ENCODE measurements around the gene PRUNE2.
"Not testable (repeated sequence)": the region's sequence is repeated elsewhere in the genome, so short reads cannot be mapped to it uniquely, and the experiment has no call there.

The PRUNE2 gene

DNA sequence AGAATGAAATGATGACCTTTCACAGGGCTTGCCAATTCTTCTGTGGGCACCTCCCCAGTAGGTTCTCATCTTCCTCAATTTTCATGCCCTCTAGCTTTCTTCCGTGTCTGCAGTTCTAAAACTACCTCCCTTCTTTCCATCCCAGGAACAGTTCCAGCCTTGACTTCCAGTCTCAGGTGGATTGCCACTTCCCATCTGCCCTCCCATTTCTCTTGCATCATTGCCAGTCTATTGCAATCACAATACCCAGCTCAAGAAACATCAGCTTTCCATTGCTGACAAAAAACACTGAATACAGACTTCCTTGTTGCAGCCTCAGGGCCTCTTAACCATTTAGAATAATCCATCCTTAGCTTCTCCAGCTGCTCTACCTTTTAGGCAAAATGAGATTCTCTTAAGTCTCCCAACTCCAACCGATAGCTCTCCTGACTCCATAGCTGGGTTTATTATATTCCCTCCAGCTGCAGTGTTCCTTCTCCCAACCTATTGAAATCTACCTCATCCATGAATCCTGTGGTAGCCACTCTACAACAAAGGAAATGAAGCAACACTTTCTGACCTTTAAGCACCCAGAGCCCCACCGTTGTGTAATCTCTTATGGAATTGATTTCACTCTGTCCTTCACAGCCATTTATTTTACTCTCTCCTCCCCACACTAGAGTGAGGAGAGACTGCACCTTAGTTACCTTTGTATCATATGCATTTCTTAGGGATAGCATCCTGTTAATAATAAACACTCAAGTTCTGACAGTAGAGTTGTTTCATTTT lies 217.3 kb downstream of the PRUNE2 start:
- Mint-ChIP-seq H3K27me3 (ENCODE audit: low read depth) (peaks cover 22% of the 10 kb centered on the region), H3K4me1 (ENCODE audit: low read depth) (peaks cover 11% of the 10 kb centered on the region), H3K36me3 (ENCODE audit: low read depth) (no peaks in the 10 kb centered on the region), H3K27ac (no peak overlapping the region), H3K4me3 (no peak overlapping the region), H3K9me3 (no peaks in the 10 kb centered on the region)

DNA sequence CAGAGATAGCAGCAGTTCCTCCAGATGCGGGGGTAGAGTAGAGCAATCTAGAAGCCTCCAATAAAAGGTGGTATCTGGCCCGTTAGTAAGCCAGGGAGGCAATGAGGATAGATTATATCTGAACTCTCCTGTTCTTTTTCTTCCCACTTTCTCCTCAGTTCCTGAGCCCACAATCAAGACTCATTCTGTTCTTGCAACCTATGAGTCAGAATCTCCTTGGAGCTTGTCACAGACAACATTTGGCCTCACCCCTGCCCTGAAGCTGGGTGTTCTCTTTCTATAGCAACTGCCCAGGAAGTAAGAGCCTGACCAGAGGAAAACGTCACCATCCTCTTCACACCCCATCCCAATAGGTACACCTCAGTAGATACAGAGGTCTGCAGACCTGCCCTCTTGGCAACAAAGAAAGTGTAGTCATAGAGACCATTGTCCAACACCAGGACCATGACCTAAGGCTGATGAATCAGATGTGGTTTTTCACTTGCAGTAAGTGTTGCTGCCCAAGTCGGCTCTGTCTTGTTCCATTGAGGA lies 218.0 kb downstream of the PRUNE2 start:
- Mint-ChIP-seq H3K27ac (no peak overlapping the region), H3K36me3 (ENCODE audit: low read depth) (no peaks in the 10 kb centered on the region), H3K4me1 (ENCODE audit: low read depth) (peaks cover 11% of the 10 kb centered on the region), H3K27me3 (ENCODE audit: low read depth) (peaks cover 22% of the 10 kb centered on the region), H3K9me3 (no peaks in the 10 kb centered on the region), H3K4me3 (no peak overlapping the region)

DNA sequence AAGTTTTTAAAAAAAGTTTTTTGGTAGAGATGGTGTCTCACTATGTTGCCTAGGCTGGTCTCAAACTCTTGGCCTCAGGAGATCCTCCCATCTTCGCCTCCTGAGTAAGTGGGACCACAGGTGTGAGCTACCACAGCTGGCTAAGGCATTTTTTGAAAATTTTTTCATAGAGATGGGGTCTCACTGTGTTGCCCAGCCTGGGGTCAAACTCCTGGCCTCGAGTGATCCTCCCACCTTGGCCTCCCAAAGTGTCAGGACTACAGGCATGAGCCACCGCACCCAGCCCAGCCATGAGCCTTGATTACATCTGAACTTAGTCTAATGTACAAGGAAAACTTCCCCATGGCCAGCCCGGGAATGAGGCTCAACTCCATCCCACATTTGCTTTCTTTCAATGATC lies 219.2 kb downstream of the PRUNE2 start:
- Mint-ChIP-seq H3K27ac (no peak overlapping the region), H3K9me3 (no peaks in the 10 kb centered on the region)

DNA sequence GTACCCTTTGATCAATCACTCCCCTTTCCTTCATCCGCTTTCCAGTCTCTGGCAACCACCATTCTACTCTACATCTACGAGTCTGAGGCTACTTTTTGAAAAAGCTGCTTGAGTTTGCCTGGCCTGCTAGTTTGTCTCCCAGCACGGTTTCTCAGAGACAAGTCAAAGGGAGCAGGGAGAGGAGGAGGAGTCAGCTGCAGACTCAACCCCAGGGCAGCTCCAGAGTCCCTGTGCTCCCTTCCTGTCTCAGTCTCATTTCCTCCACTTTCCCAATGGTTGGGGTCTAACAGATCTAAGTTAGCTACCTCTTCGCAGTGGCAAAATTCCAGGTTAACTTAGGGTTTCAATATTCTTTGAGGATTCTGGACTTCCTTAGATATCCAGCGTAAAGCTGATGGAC lies 221.7 kb downstream of the PRUNE2 start:
- no peak overlapping the region for H3K4me3 Mint-ChIP-seq
- H3K27me3 Mint-ChIP-seq (ENCODE audit: low read depth) = peaks cover 6% of the 10 kb centered on the region
- peaks cover 6% of the 10 kb centered on the region for H3K4me1 Mint-ChIP-seq (ENCODE audit: low read depth)
- H3K9me3 Mint-ChIP-seq = no peaks in the 10 kb centered on the region
- no peaks in the 10 kb centered on the region for H3K36me3 Mint-ChIP-seq (ENCODE audit: low read depth)
- no peak overlapping the region for H3K27ac Mint-ChIP-seq

More for the DNA sequence above, 219.2 kb downstream of the PRUNE2 start:
- peaks cover 6% of the 10 kb centered on the region for H3K4me1 Mint-ChIP-seq (ENCODE audit: low read depth)
- H3K27me3 Mint-ChIP-seq (ENCODE audit: low read depth) = peaks cover 17% of the 10 kb centered on the region
- H3K4me3 Mint-ChIP-seq = no peak overlapping the region
- no peaks in the 10 kb centered on the region for H3K36me3 Mint-ChIP-seq (ENCODE audit: low read depth)

DNA sequence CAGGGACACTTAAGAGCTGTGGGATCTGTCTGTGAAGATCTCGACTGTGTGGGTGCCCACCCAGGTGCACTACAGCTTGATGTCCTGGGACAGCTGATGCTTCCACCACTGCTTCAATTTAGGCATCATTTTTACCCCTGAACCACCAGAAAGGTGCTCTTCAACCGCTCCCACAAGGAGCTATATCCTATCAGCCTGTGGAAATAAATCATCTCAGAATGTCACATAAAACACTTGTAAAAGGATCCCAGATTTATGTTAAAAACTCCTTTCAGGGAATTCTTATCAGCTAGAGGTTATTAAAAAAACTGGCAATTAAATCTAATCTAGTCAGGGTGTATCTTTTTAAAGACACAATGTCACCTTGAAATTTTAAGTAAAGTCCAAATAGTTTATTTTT lies 224.4 kb downstream of the PRUNE2 start:
- no peaks in the 10 kb centered on the region for H3K9me3 Mint-ChIP-seq
- no peak overlapping the region for H3K4me3 Mint-ChIP-seq
- no peaks in the 10 kb centered on the region for H3K27me3 Mint-ChIP-seq (ENCODE audit: low read depth)
- H3K36me3 Mint-ChIP-seq (ENCODE audit: low read depth) = no peaks in the 10 kb centered on the region
- H3K4me1 Mint-ChIP-seq (ENCODE audit: low read depth) = peaks cover 2% of the 10 kb centered on the region
- H3K27ac Mint-ChIP-seq = no peak overlapping the region

DNA sequence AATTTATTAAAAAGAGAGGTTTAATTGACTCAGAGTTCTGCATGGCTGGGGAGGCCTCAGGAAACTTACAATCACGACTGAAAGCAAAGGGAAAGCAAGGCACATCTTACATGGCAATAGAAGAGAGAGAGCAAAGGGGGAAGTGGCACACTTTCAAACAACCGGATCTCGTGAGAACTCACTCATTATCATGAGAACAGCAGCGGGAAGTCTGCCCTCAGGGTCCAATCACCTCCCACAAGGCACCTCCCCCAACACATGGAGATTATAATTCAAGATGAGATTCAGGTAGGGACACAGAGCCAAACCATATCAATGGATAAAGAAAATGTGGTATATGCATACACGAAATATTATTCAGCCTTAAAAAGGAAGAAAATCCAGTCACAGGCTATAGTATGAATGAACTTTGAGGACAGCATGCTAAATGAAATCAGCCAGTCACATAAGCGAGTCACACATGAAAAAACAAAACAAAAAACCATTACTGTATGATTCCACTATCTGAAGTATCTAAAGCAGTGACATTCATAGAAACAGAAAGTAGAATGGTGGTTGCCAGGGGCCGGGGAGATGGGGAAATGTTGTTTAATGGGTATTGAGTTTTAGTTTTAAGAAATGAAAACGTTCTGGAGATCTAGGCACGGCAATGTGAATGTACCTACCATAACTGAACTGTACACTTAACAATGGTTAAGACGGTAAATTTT lies 225.0 kb downstream of the PRUNE2 start:
- no peaks in the 10 kb centered on the region for H3K36me3 Mint-ChIP-seq (ENCODE audit: low read depth)
- no peak overlapping the region for H3K4me3 Mint-ChIP-seq
- no peak overlapping the region for H3K27ac Mint-ChIP-seq
- no peaks in the 10 kb centered on the region for H3K27me3 Mint-ChIP-seq (ENCODE audit: low read depth)
- H3K9me3 Mint-ChIP-seq = no peaks in the 10 kb centered on the region
- peaks cover 2% of the 10 kb centered on the region for H3K4me1 Mint-ChIP-seq (ENCODE audit: low read depth)

DNA sequence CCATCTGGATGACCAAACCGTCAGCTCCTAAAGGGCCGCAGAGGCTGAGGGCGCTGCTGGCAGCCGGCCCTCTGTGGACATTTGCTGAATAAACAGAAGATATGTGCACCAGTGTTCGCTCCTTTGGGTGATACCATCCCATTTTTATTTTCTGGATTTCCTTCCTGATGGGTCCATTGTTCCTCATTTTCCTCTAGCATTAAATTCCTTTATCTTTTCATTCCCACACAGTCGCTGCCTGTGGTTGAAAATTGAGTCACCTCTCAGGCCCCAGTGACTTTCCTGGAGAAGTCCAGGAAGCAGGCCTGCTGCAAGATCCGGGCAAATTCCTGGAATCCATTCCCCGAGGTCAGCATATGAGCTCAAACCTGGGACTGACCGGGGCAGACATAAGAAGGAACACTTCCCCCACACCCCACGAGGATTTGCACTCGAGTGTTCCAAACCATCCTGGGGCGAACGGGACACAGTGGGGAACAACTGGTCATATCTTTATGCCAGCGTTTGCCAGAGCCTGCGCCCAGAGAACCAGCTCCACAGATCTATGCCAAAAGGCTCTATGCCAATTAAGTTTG lies 228.3 kb downstream of the PRUNE2 start:
- no peaks in the 10 kb centered on the region for H3K9me3 Mint-ChIP-seq
- H3K27me3 Mint-ChIP-seq (ENCODE audit: low read depth) = no peaks in the 10 kb centered on the region
- no peak overlapping the region for H3K27ac Mint-ChIP-seq
- no peaks in the 10 kb centered on the region for H3K36me3 Mint-ChIP-seq (ENCODE audit: low read depth)
- H3K4me1 Mint-ChIP-seq (ENCODE audit: low read depth) = peaks cover 2% of the 10 kb centered on the region
- H3K4me3 Mint-ChIP-seq = no peak overlapping the region

DNA sequence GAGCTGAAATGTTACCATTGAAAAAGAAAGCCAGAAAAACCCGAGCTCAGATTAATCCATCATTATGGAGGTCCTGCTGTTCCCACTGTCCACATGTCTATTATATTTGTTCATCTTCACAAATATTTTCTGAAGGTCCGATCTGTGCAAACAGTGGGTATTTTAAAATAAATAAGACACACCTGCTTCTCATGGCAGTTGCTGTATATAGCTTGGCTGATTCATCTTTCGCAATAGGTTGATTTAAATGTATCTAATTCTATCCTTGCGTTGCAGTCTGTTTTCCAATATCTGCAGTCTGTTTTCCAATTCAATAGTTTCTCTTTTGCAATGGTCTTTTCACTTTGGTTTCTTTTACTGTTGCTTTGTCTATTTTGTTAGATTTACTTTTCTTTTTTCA lies 229.1 kb downstream of the PRUNE2 start:
- Mint-ChIP-seq H3K9me3 (no peaks in the 10 kb centered on the region), H3K27me3 (ENCODE audit: low read depth) (no peaks in the 10 kb centered on the region), H3K4me1 (ENCODE audit: low read depth) (peaks cover 2% of the 10 kb centered on the region), H3K36me3 (ENCODE audit: low read depth) (no peaks in the 10 kb centered on the region), H3K4me3 (no peak overlapping the region), H3K27ac (no peak overlapping the region)

DNA sequence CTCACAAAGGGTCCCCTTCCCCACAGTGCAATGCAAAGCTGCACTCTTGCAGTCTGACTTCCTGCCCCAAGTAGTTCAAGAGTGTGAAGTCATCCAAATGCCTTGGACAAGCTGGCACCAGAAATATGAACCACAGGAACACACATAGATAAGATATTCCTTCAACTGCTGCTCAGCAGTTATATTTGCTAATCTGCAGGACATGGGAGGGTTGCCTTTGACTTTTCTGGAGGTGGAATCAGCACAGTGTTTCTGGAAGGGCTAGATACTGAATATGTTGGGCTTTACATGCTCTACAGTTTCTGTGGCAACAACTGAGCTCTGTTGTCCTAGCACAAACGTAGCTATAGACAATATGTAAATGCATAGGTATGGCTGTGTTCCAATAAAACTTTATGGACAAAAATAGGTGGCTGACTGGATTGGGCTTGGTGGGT lies 238.4 kb downstream of the PRUNE2 start:
- H3K9me3 Mint-ChIP-seq = no peaks in the 10 kb centered on the region
- H3K4me1 Mint-ChIP-seq (ENCODE audit: low read depth) = peaks cover 2% of the 10 kb centered on the region
- no peak overlapping the region for H3K4me3 Mint-ChIP-seq
- H3K36me3 Mint-ChIP-seq (ENCODE audit: low read depth) = no peaks in the 10 kb centered on the region
- peaks cover 4% of the 10 kb centered on the region for H3K27me3 Mint-ChIP-seq (ENCODE audit: low read depth)
- H3K27ac Mint-ChIP-seq = no peak overlapping the region

DNA sequence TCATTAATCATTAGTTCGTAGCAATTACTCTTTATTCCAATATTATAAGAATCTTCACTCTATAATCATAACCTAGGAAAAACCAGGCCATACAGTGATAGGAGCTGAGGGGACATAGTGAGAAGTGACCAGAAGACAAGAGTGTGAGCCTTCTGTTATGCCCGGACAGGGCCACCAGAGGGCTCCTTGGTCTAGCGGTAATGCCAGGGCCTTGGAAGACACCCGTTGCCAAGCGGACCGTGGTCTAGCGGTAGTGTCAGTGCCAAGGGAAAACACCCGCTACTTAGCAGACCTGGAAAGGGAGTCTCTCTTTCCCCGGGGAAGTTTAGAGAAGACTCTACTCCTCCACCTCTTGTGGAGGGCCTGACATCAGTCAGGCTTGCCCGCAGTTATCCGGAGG lies 239.9 kb downstream of the PRUNE2 start:
- not testable (repeated sequence) for H3K27ac Mint-ChIP-seq; H3K4me1 Mint-ChIP-seq (ENCODE audit: low read depth); H3K9me3 Mint-ChIP-seq; H3K36me3 Mint-ChIP-seq (ENCODE audit: low read depth); H3K4me3 Mint-ChIP-seq; H3K27me3 Mint-ChIP-seq (ENCODE audit: low read depth)

DNA sequence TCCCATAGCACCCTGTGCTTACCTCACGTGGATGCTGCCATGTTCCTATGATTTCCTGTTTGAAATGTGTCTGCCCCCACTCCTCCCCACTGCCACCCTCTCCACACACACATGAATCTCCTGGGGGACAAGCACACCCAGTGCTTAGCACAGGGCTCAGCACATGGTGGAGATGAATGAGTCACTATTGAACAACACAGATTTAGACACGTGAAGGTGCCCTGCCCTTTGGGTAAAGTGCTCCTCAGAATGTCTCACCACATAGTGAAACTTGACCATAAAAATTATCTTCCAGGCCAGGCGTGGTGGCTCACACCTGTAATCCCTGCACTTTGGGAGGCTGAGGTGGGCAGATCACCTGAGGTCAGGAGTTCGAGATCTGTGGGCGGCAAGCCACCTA lies 240.5 kb downstream of the PRUNE2 start:
- no peaks in the 10 kb centered on the region for H3K36me3 Mint-ChIP-seq (ENCODE audit: low read depth)
- peaks cover 4% of the 10 kb centered on the region for H3K27me3 Mint-ChIP-seq (ENCODE audit: low read depth)
- H3K9me3 Mint-ChIP-seq = no peaks in the 10 kb centered on the region
- no peak overlapping the region for H3K4me3 Mint-ChIP-seq
- H3K4me1 Mint-ChIP-seq (ENCODE audit: low read depth) = peaks cover 2% of the 10 kb centered on the region
- no peak overlapping the region for H3K27ac Mint-ChIP-seq

DNA sequence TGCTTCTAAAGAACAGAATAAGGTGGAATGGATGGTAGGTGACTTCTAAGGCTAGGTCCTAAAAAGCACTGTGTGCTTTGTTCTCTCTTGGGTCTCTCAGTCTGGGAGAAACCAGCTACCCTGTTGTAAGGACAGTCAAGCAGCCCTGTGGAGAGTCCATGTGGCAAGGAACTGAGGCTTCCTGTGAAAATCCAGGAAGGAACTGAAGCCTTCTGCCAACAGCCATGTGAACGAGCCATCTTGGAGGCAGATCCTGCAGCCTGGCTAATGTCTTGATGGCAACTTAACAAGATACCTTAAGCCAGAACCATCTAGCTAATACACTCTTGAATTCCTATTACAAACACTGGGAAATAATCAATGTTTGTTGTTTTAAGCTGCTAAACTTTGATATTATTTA lies 241.8 kb downstream of the PRUNE2 start:
- Mint-ChIP-seq H3K4me3 (no peak overlapping the region), H3K36me3 (ENCODE audit: low read depth) (no peaks in the 10 kb centered on the region), H3K4me1 (ENCODE audit: low read depth) (peaks cover 3% of the 10 kb centered on the region), H3K9me3 (no peaks in the 10 kb centered on the region), H3K27me3 (ENCODE audit: low read depth) (peaks cover 4% of the 10 kb centered on the region), H3K27ac (no peak overlapping the region)

DNA sequence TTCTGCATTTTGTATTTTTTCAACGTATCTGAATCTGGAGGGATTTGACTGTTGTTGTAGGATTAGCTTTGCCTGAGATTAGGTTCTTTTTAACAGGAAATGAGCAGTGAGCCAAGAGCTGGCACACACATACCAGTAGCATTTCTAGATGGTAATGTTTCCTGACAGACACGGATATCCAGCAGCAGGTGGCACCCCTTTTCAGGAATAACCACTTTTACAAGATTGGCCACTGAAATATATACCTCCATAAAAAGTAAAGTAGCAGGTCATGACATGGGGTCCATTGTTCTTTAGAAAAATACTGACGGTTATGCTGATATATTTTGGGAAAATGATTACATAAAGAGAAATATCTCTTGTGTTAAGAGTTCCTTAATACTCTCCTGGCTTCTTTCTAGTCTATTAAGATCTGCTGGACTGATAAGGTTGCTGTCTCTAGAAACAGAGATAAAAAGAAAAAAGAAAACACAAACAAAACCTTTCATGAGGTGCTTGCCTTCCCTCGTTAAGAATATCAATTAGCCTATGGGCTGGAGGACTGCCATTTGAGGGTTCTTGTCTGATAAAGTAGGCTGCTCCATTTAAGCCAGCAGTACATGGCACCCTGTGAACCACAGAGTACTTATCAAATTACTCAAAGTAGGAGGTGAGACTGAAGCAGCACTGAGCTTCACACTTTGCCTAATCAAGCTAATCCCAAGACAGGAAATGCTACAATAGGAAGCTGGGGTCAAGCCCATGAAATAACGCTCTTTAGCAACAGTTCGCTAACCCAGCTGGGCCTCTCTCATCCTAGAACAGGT lies 243.2 kb downstream of the PRUNE2 start:
- H3K4me3 Mint-ChIP-seq = no peak overlapping the region
- H3K9me3 Mint-ChIP-seq = no peaks in the 10 kb centered on the region
- H3K4me1 Mint-ChIP-seq (ENCODE audit: low read depth) = peaks cover 12% of the 10 kb centered on the region
- no peak overlapping the region for H3K27ac Mint-ChIP-seq
- H3K36me3 Mint-ChIP-seq (ENCODE audit: low read depth) = no peaks in the 10 kb centered on the region
- peaks cover 8% of the 10 kb centered on the region for H3K27me3 Mint-ChIP-seq (ENCODE audit: low read depth)

DNA sequence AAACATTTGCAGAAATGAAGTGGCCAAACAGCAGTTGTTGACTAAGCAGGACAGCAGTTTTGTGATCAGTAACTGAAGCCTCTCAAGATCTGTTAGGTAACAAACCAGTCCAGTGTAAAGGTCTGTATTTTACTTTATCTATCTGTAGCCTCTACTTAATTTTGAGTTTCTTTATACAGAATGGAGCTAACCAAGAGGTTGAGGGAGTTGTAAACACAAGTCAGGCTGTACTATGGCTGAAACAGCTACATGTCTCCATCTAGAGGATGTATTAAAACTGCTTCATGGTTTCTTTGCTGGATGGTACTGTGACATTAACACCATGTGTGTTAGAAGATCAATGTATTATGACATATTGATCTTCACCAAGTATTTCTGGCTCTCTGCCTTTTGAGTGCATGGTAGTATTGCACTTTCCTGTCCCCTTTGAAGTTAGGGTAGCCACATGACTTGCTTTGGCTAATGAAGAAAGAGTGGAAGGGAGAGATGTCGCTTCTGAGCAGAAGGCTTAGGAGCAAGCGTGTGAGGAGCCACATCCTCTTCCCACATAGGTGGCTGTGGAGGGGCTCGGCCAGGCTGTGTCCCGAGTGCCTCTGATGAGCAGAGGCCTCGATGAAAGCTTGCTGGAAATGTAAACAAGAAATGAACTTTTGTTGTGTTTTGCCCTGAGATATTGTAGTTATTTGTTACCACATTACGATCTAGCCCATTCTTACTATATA lies 247.2 kb downstream of the PRUNE2 start:
- Mint-ChIP-seq H3K9me3 (no peaks in the 10 kb centered on the region), H3K27ac (no peak overlapping the region), H3K36me3 (ENCODE audit: low read depth) (no peaks in the 10 kb centered on the region), H3K27me3 (ENCODE audit: low read depth) (peaks cover 8% of the 10 kb centered on the region), H3K4me1 (ENCODE audit: low read depth) (peaks cover 22% of the 10 kb centered on the region), H3K4me3 (no peak overlapping the region)

Measured in T-helper 1 cell treated with Interleukin-12 subunit alpha and Interleukin-12 subunit beta and Interleukin-4 antibody, amounts not matched to agents 30 μg/mL and 1 μg/mL, for 36 hours (primary cell).